ENCODE data around the gene NOX4.
"Not testable (repeated sequence)": the region's sequence is repeated elsewhere in the genome, so short reads cannot be mapped to it uniquely, and the experiment has no call there.

Gene NOX4

DNA sequence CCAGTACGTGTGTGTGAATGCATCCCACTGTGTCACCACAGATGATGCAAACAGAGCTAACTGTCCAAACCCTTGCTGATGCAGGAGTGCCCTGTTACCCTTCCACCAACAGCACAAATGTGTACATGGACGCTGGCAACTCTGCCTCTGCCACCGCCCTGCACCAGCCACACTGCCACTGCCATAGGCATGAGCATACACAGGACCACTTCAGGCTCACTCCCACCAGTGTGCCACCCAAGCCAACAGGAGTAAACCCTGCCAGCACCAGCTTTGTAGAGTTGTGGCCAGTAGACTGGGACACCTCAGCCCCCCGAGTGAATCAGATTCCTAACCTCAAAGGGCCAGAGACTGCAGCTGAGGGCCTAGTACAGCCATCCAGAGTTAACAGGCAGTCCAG is 34.0 kb downstream of the NOX4 start:
- no peak for DNase-seq

DNA sequence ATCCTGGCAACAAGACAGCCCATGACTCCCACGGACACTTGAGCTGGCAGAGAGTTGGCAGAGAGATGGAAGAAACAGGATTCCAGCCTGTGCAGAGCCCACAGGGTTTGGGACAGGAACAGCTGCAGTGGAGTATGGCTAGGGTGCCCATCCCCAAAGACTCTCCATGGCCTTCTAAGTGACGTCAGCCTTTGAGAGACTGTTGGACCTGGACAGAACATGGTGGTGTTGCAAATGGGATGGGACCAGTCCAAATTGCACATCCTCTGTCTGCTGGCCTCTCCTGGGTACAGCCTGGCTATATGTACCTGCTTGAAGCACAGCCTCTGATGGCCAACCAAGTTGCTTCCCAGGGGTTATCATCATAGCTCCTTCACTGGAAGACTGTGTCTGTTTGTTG is 34.5 kb downstream of the NOX4 start:
- DNase-seq = no peak

DNA sequence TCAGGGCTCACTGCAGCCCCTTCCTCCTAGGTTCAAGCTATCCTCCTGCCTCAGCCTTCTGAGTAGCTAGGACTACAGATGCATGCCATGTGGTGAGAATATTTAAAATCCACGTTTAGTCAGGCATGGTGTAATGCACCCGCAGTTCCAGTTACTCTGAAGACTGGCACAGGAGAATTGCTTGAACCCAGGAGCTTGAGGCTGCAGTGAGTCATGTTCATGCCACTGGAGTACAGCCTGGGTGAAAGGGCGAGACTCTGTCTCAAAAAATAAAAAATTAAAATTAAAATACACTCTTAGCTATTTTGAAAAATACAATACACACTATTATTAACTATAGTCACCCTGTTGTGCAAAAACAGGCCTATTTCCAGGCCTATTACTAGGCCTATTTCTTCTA is 38.4 kb downstream of the NOX4 start:
- no peak for DNase-seq

DNA sequence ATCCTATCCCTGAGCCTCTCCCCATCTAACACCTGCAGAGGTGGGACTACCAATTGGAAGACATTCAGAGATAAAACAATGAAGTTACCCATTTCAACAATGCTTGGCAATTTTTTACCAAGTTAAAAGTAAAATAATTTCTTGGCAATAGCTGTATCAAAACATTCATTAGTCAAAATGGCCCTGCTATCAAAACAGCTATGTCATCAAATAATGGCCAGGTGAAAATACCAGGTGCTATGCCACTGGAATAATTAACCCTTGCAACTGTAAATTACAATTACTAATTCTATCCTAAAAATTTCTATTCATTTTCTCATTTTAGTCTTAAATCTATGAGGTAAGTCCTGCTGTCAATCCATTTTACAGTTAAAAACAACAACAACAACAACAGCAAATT is 43.3 kb downstream of the NOX4 start:
- DNase-seq = no peak

DNA sequence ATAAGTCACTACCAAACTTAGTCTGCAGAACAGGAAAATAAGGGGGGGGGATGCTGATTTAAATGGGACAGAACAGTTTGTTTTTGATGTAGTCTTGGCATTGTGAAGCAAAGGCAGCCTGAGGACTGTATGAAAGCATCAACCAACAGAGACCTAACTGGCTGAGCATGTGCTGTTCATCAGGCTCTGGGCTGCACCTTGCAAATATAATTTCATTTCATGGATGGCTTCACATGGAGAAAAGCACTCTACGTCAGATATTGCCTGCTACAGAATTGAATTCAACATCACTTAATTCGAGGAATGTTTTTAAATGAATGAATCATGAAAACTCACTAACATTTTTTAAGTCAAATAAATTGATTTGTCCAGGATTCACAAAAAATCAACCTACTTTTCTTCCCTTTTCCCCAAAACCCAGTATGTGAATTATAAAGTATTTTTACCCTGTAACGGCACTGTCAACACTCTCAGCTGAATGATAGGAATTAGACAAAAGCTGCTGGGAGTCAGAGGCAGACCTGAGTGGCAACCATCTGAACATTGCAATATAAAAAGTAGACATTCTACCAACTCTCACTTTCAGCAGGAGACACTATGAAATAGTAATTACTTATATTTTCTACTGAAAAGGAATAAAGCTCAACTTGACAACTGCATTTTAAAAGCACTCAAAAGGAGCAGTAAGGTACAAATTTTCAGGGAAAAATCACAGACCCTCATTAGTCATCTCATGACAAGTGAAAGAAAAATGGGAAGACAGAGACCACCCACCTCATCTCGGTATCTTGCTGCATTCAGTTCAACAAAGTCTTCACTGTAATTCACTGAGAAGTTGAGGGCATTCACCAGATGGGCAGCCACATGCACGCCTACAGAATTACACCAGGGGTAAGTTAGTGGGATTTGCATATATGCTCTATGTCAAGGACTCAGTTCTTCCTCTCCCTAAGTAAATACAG is 47.5 kb downstream of the NOX4 start:
- no peak for DNase-seq

DNA sequence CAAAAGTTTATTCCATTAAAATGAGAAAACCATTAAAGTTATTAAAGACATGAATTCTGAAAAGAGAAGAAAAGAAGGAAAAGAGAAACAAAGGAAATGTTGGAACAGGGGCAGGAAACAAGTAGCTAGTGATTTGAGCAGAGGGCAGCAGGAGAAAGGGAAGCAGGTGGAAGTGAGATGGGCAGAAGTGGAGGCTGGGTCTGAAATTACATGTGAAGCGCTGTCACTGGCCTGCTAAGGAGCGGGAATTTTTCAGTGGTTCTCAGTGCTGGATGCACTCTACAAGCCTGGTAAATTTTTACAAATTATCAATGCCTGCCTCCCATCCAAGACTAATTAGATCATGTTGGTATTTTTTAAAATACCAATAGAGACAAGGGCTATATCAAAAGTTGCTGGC is 48.4 kb downstream of the NOX4 start:
- no peak for DNase-seq

DNA sequence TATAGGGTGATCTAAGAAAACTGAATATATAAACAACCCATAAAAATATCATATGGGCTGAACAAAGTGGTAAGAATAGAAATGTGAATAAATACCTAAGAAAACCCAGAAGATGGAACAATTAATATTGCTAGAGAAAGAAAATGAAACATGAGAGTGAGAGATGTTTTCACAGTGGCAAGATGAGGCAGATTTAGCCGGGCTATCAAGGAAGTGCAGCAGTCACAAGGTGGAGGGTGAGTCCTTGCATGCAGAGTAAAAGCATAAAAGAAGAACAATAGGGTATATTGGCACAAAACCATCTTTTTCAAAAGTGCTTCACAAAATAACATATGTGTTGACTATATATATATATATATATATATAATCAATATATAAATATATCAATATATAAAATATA is 49.6 kb downstream of the NOX4 start:
- no peak for DNase-seq

DNA sequence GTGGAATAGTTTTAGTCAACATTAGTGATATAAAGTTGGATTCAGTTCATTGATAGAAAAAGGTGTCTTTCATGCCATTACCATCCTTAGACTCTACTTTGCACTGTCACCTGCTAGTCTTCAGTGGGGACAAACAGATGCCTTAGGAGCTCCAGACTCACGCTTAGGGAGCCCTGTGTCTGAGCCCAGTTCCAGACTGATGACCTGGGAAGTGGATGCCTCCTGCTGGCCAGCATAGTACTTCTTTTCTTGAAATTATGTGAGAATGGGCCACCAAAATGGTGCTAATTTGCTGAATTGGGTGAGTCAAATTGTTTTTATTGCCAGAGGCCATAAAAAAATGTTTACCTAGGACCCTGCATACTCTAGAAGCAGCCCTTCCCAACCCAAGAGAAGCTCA is 53.9 kb downstream of the NOX4 start:
- no peak for DNase-seq

DNA sequence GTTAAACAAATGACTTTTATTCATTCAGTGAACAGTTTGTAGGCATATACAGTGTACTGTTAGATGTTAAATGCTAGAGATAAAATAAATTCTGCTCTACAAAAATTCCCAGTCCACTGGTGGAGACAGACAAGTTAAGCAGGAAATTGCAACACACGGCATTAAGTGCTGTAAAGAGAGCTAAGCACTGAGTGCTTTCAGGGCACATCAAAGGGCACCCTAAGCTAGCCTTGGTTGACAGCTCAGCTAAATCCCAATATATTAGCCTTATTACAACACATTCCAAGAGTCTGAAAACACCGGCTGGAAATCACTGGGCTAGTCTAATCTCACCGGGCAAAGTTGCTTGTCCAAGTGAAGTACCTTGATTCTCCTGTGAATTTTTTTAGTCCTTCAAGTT is 55.1 kb downstream of the NOX4 start:
- DNase-seq = no peak

DNA sequence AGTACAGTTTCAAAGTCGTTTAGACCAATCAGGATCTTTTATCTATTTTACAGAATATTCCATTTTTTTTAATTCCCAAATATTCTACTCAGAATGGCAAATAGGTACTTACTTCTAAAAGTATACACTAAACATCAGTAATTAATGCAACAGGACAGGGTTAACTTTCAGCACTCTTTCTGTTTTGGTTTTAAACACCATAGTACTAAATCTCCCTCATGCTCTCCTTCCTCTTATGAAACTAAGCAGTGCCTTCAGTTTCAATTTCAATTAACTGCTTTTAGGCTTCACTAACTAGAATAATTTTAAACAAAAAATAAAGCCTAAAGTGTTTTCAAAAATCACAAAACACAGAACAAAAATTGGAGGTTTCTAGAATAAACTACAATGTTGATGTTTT is 57.9 kb downstream of the NOX4 start:
- no peak for DNase-seq

DNA sequence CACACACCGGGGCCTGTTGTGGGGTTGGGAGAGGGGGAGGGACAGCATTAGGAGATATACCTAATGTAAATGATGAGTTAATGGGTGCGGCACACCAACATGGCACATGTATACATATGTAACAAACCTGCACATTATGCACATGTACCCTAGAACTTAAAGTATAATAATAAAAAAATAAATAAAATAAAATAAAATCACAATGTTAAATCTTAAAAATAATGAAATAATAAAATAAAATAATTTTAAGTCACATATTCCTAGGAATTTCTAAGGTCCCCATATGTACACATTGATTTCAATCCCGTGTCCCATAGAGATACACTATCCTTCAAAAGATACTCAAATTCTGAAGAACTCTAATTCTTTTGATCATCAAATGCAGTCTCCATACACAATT is 59.0 kb downstream of the NOX4 start:
- not testable (repeated sequence) for DNase-seq

DNA sequence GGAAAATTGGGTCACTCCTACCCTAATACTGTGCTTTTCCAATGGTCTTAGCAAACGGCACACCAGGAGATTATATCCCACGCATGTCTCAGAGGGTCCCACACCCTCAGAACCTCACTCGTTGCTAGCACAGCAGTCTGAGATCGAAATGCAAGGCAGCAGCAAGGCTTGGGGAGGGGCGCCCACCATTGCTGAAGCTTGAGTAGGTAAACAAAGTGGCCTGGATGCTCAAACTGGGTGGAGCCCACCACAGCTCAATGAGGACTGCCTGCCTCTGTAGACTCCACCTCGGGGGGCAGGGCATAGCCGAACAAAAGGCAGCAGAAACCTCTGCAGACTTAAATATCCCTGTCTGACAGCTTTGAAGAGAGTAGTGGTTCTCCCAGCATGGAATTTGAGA is 64.7 kb downstream of the NOX4 start:
- DNase-seq = not testable (repeated sequence)

DNA sequence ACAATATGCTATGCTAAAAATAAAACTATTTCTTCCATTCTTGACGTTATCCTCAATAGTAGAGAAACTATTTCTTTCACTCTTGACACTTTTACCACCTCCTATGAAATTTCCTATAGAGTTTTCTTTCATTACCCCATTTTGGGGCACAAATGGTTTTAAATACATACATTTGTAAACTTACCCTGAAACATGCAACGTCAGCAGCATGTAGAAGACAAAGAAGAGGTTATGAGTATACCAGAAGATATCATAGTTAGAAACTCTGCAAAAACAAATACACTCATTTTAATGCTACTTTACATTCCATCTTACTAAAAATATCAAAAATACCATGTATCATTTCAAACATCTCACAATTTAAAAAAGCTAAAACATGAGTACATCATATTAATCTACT is 69.5 kb downstream of the NOX4 start:
- no peak for DNase-seq

DNA sequence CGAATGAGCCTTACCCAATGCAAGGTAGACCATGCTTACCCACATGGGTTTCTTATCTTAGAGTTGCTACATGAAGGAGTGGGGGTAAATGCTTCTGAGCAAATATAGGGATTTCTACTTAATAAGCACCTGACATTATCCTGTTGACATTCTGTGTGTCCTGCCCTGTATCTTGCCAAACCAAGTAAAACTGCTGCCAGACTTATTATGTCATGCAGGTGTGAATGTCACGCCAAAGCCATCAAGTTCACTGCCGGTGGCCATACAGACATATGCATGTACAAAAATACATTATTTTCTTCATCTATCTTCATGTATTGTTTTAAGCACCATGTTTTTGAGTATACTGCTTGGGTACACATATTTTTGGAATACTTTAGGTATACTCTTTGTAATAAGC is 70.2 kb downstream of the NOX4 start:
- DNase-seq = no peak

DNA sequence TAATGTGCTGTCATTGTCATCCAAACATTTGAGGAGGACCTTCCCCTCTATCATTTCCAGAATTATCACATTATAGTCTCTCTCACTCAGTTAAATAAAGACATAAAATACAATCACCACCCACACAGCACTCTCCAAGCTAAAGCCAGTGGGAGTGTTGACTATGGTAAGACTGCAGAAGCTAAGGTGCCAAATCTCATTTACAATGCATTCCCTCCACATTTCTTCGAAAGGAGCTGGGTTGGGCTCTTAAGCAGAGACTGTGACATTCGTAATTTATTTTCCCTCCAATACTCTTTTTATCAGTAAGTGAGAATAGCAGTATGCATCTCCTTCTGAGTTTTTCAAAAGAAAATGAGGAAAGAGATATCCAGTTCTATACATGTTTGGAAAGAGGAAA is 74.2 kb downstream of the NOX4 start:
- DNase-seq = no peak

DNA sequence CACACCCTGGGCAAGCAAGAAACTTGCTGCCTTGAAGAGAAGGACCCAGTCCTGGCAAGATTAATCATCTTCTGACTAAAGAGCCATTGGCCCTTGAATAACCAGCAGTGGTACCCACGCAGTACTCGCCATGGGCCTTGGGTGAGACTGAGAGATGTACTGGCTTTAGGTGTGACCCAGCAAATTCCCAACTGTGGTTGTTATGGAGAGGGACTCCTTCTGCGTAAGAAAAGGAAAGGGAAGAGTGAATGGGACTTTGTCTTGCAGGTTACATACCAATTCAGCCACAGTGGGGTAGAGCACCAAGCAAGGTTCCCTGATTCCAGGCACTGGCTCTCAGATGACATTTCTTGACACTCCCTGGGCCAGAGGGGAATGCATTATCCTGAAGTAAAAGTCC is 80.1 kb downstream of the NOX4 start:
- DNase-seq = not testable (repeated sequence)

DNA sequence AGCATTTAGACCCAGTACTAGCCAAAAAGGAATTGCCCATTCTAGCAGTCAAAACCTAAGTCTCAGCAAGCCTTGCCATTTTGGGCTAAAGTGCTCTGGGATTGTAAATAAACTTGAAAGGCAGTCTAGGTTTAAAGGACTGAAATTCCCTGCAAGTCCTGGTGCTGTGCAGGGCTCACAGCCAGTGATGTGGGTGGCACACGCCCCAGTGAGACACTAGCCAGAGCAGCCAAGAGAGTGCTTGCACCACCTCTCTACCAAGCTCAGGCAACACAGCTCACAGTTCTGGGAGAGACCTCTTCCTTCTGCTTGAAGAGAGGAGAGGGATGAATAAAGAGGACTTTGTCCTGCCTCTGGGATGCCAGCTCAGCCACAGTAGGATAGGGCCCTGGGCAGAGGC is 80.5 kb downstream of the NOX4 start:
- not testable (repeated sequence) for DNase-seq

DNA sequence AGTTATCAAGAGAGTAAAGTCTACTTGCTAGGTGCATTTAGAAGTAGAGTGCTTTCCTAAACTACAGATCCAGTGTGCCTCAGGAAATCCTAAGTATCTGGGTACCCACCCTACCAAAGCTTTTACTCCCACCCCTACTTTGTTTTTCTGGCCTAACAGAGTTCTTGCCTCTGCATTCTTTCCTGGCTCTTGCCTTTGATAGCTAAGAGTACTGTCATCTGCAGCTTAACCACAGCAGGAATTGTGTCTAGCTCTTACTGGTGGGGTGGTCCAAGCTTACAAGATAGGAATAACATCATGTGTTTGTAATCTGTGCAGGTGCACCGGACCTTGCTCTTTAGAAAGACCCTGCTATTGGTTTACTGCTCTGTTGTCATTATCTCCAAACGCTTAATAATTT is 82.7 kb downstream of the NOX4 start:
- not testable (repeated sequence) for DNase-seq

DNA sequence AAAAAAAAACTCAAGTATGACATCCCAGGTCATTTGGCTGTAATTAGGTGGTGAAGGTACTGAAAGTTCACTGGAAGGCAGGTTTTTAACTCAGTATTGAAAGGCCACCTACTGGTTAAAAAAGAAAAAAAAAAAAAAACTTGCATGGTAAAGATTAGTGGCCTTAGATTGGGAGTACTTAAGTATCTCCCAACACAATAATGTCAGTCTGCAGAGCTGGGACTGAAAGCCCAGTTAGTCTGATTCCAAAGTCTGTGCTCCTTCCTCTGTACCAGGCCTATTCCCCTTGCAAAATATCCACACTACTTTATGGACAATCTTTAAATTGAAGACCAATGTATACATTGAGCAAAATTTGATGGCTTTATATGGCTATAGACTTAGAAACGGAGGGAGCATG is 85.5 kb downstream of the NOX4 start:
- no peak for DNase-seq

DNA sequence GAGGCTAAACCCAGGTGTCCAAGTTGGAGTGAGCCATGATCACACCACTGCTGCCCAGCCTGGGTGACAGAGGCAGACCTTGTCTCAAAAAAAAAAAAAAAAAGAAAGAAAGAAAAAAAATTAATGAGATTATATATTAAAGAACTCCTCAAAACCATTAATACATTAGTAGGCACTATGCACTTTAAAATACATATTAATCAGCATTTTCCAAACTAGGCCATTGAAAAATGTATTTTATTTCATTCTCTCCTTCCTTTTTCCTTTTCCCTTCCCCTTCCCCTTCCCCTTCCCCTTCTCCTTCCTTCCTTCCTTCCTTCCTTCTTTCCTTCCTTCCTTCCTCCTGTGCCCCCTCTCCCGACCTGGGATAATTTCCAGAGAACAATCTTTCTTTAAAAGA is 99.5 kb downstream of the NOX4 start:
- not testable (repeated sequence) for DNase-seq

DNA sequence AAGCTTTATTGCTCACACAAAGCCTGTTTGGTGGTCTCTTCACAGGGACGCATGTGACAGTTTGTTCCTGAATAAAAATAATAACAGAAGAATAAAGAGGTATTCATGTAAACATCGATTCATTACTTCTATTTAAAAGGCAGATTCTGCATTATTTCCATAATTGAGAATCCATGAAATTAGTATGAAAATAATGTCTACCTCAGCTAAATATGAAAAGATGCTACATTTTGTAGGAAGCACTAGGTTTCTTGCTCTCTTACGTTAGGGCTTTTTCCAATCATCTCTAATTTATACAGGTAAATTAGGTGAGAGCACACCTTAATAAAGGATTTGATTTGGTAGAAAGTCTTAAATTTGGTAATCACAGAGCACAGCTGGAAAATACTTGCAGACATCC is 103.7 kb downstream of the NOX4 start:
- DNase-seq = not testable (repeated sequence)

DNA sequence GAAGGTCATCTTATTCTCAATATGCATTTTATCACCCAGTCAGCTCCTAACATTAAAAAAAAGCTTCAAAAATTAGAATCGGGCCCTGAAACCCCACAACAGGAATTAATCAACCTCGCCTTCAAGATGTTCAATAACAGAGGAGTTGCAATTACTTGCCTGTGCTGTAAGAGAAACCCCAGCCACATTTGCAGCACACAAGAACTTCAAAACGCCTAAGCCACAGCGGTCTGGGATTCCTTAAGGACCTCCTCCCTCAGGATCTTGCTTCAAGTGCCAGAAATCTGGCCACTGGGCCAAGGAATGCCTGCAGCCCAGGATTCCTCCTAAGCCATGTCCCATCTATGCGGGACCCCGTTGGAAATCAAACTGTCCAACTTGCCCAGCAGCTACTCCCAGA is 108.2 kb downstream of the NOX4 start:
- not testable (repeated sequence) for DNase-seq

DNA sequence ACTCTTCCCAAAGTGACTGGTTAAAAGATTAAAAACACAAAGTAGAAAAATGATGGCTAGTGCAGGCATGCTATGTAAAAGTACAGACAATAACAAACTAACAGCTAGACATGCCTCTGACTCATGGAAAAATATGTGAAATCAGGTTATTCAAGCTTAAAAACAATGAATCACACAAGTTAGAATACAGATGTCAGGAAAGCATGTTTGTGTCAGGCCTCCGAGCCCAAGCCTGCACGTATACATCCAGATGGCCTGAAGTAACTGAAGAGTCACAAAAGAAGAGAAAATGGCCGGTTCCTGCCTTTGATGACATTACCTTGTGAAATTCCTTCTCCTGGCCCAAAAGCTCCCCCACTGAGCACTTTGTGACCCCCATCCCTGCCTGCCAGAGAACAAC is 110.1 kb downstream of the NOX4 start:
- no peak for DNase-seq

DNA sequence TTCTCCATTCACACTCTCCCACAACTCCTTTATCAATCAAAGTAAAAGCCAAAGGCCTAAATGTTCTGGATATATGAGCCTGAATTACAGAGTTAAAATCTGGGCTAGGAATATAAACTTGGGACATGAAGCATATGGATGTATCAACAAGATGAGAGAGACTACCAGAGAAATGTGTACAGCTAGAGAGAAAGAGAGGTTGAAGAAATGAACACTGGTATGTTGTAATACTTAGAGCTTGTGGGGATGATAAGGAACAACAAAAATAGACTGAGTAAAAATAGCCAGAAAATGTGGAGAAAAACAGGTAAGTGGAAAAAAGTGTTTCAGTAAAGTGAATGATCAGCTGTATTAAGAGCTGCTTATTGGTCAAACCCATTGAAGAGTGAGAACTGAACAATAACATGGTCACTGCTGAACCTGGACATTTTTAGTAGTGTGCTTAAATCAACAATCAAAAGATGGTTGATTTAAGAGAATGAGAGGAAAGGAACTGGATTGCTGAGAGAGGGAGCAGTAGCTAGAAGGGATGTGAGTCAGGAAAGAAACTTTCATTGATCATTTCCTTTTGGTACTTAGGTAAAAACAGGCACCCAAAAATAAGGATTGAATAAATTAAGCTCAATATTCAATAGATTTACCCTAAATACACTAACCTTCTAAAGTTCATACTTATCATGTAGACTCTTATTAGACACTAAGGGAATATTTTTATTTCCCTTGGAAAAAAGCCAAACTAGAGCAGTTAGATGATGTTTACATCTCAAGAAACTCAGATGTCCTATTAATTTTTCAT is 111.0 kb downstream of the NOX4 start:
- not testable (repeated sequence) for DNase-seq
